BJ (cell line): ENCODE data around the gene EIF2S1. TPM values are rescaled to one million over a fixed set of nuclear protein-coding genes. Genes with fewer than 3 reads are reported as not detected.

Source experiments
- CTCF ChIA-PET: fragments of 350-600 bp; formaldehyde crosslinking; extraction: SDS; loops from one replicate; lab custom pipeline; 2021; ENCODE audit warnings: antibody characterized with exemption, inconsistent platforms; lab: Yijun Ruan, JAX
- POLR2A ChIA-PET: fragments of 300-600 bp; sonication (Branson Sonifier 250); formaldehyde crosslinking; extraction: SDS; loops from one replicate; lab custom pipeline; 2021; ENCODE audit warnings: antibody characterized with exemption; lab: Charles Lee
- DNase-seq: peaks from one replicate; pipeline ENCODE4 v3.0.0-alpha.2; 2011; ENCODE audit warnings: low read depth
- H3K27me3 ChIP-seq: 2 replicates; pipeline ENCODE4 v1.6.0; 2011; ENCODE audit warnings: low read length; ENCODE audit not compliant: control insufficient read depth, insufficient read depth
- H3K36me3 ChIP-seq: 2 replicates; pipeline ENCODE4 v1.5.1; 2011; ENCODE audit warnings: low read length; ENCODE audit not compliant: control insufficient read depth, insufficient read depth
- H3K4me3 ChIP-seq: 2 replicates; pipeline ENCODE4 v1.5.1; 2011; ENCODE audit warnings: low read depth, mild to moderate bottlenecking, control low read depth, low read length
- polyA plus RNA-seq: library from polyadenylated mRNA; depleted of rRNA; stranded (reverse); fragments of >200 nt; gene quantifications from 2 replicates; pipeline ENCODE4 v1.2.3, GENCODE V29; 2011
- TF ChIP-seq, protein P1 (sequence below): IDR thresholded peaks from 2 replicates; pipeline ENCODE4 v1.5.1; 2011; ENCODE audit warnings: low read depth, mild to moderate bottlenecking, control low read depth, inconsistent platforms, low read length, moderate library complexity; ENCODE audit not compliant: insufficient read depth

EIF2S1 gene
- polyA plus RNA-seq, 1 experiment, result 34.4 TPM

DNA sequence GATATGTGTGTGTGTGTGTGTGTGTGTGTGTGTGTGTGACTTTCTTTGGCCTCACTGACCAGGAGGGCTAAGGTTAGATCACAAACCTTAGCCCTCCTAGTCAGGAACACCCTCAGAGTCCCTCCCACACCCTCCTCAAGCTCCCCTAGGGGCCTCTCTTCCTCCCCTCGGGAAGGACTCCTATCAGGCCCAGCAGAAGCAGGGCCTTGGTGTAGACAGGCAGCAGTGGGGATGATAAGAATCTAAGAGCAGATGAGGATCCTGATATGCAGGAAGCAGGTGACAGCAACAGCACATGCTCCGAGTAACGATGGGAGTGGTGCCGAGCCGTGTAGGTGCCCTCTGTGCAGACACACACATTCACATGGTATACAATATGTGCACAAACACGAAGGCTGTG lies 31.1 kb downstream of the EIF2S1 start:
- no peaks in the 10 kb centered on the region; the same call in 1 of the 2 replicates for H3K36me3 ChIP-seq
- POLR2A ChIA-PET, result no interaction called here
- no peak for DNase-seq
- H3K4me3 ChIP-seq, result no peak overlapping the region
- TF ChIP-seq, protein P1, sequence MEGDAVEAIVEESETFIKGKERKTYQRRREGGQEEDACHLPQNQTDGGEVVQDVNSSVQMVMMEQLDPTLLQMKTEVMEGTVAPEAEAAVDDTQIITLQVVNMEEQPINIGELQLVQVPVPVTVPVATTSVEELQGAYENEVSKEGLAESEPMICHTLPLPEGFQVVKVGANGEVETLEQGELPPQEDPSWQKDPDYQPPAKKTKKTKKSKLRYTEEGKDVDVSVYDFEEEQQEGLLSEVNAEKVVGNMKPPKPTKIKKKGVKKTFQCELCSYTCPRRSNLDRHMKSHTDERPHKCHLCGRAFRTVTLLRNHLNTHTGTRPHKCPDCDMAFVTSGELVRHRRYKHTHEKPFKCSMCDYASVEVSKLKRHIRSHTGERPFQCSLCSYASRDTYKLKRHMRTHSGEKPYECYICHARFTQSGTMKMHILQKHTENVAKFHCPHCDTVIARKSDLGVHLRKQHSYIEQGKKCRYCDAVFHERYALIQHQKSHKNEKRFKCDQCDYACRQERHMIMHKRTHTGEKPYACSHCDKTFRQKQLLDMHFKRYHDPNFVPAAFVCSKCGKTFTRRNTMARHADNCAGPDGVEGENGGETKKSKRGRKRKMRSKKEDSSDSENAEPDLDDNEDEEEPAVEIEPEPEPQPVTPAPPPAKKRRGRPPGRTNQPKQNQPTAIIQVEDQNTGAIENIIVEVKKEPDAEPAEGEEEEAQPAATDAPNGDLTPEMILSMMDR, result no peak
- CTCF ChIA-PET, result interaction anchor here (1.1 kb wide), 2 partner anchors 31 to 193 kb away, joined by 3 read pairs; partner anchors contain the start of genes ATP6V1D and EIF2S1
- no peaks in the 10 kb centered on the region for H3K27me3 ChIP-seq

DNA sequence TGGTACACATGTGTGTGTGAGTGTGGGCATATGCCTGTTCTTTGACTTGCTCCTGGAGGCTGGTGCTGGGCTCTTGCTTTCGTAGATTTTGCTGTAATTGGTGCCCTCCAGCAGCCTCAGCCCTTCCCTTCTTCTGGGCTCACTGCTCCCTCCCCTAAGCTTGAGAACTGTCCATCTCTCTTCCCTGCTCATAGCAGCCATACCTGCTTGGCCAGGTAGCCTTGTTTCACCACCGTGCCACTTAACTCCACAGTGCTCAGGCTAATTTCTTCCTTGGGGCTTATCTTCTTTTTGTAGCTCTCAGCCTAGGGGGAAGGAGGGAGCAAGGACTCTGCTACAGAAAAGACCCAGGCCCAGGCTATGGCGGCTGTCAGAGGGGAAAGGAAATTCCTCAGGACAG lies 32.0 kb downstream of the EIF2S1 start:
- TF ChIP-seq, protein P1, result no peak
- no peaks in the 10 kb centered on the region; the same call in 1 of the 2 replicates for H3K36me3 ChIP-seq
- H3K4me3 ChIP-seq, result no peak overlapping the region
- H3K27me3 ChIP-seq, result no peaks in the 10 kb centered on the region
- CTCF ChIA-PET, result interaction anchor here (1.1 kb wide), 1 partner anchor 192 kb away, joined by 3 read pairs; no protein-coding TSS in a partner anchor
- POLR2A ChIA-PET, result no interaction called here
- no peak for DNase-seq

DNA sequence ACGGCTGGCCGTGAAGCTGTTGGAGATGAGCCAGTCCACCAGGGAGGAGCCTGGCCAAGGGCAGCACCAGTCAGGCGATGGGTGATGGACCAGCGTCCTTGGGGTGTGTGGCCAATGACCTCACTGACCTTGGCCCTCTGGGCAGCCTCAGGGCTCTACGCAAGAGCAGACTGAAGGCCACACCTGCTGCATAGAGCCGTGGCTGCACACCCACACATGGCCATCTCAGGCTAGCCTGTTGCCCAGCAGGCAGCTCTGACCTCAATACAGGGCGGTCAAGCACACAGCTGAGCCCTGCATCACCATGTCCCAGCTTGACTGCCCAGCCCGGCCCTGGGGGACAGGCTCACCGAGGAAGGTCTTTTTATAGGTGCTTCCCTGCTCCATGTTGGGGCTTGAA lies 32.7 kb downstream of the EIF2S1 start:
- DNase-seq, result no peak
- POLR2A ChIA-PET, result no interaction called here
- H3K27me3 ChIP-seq, result no peaks in the 10 kb centered on the region
- no peak overlapping the region for H3K4me3 ChIP-seq
- H3K36me3 ChIP-seq, result no peaks in the 10 kb centered on the region; the same call in 1 of the 2 replicates
- CTCF ChIA-PET, result no interaction called here
- TF ChIP-seq, protein P1, result no peak

DNA sequence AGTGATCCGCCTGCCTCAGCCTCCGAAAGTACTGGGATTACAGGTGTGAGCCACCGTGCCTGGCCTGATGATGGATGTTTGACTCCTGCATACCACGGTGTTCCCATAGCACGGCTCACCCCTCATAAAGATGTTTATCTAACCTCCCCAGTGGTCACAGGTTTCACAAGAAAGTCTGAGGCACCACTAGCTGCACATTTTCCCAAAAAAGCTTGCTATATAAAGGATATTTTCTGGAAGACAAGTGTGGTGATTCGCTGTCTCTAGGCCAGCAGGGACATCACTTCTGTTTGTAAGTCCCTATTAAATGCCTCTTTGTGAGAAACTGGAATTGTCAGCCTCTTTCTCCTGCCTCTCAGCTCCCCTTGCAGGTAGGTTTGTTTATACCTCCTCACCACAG lies 33.6 kb downstream of the EIF2S1 start:
- POLR2A ChIA-PET, result no interaction called here
- no peak overlapping the region for H3K4me3 ChIP-seq
- TF ChIP-seq, protein P1, result no peak
- CTCF ChIA-PET, result interaction anchor here (1.1 kb wide), 1 partner anchor 34 kb away, joined by 3 read pairs; no protein-coding TSS in a partner anchor
- no peaks in the 10 kb centered on the region; the same call in 1 of the 2 replicates for H3K36me3 ChIP-seq
- H3K27me3 ChIP-seq, result no peaks in the 10 kb centered on the region
- DNase-seq, result no peak

DNA sequence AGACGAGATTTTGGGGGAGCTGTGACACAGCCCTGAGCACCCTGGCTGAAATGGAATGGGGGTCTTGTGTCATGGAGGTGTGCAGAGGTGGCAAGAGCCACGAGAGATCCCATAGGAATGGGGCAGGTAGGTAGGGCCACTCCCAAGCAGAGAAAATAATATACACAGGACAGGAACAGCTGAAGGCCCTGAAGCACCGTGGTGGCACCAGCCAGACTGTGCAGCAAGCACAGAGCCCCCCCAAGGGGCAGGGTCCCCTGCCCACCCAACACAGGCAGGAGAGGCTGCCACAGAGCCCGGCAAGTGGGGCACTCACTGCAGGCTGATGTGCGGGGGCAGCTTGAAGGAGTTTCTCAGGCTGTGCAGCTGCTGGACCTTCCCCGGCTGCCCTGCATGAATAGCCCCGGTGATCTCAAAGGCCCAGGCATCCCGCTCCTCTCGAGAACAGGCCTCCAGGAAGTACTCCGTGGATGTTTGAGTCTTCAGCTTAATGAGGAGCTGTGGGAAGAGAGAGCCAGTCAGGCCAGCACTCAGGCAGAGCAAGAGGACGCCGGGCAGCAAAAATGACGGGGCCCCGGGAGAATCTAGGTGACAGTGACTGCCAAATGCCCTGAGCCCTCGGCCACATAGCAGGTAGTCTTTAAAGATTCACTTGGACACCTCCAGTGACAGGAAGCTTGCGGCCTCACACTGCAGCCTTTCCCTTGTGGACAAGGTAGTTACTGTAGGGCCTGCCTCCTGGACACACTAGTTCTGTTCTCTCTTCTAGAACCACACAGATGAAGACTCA lies 35.2 kb downstream of the EIF2S1 start:
- Histone ChIP-seq H3K27me3 (no peaks in the 10 kb centered on the region), H3K4me3 (no peak overlapping the region), H3K36me3 (no peaks in the 10 kb centered on the region; the same call in 1 of the 2 replicates)
- no peak for DNase-seq
- ChIA-PET CTCF (interaction anchor here (0.7 kb wide), 1 partner anchor 15 kb away, joined by 3 read pairs; no protein-coding TSS in a partner anchor), POLR2A (no interaction called here)
- TF ChIP-seq, protein P1, result no peak
